HG02870 (cell line): ENCODE results near the gene QSOX2.

ENCODE experiments used
- ATAC-seq: cut with Tn5 transposase; IDR thresholded peaks from one replicate; pipeline ENCODE4 v1.9.1; 2021; ENCODE audit warnings: mild to moderate bottlenecking, moderate library complexity; ENCODE audit not compliant: unreplicated experiment

QSOX2 gene

DNA sequence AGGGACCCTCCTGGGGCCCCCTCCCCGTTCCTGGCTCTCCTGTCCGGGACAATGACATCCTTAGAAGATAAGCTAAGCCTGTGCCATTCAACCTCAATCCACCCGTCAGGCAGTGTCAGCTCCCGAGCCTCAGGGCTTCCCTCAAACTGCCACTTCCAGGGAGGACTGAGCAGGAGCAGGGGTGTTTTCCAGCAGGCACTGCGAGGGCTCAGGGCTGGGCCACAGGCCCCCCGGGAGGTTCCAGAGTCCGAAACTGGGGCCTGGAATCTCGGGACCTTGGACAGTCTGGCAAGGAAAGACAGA, 66.9 kb downstream of the QSOX2 start:
- no peak for ATAC-seq

DNA sequence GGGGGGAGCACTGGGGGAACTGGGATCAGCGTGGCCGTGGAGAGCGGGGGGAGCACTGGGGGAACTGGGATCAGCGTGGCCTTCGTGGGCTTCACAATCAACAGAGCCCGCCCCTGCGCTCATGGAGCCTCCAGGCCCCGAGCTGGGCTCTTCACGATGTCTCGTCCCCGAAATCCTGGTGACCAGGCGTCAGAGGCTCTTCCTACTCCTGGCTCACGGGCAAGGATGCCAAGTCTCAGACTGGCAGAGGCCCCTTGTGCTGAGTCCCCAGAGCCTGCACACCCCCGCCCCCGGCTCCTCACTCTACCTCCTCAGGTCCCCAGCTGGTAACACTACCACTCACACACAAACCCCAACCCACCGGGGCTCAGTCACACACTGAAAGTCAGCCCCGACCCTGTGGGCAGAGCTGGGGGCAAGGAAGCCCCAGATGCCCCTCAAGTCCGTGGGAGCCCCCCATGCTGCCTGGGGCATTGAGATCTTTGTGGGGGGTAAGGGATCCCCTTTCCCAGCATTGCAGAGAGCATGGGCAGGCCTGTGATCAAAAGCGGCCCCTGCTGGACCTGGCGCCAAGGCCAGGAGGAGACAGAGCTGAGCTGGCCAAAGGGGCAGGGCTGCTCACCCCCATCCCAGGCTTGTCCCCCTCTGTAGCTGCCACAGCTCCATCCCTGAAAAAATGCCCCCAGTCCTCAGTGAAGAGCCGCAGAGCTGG, 67.4 kb downstream of the QSOX2 start:
- no peak for ATAC-seq

- ATAC-seq: no peak
Observed at GRCh38 chr9:136177224-136177623, 68.4 kb downstream of the QSOX2 start.

DNA sequence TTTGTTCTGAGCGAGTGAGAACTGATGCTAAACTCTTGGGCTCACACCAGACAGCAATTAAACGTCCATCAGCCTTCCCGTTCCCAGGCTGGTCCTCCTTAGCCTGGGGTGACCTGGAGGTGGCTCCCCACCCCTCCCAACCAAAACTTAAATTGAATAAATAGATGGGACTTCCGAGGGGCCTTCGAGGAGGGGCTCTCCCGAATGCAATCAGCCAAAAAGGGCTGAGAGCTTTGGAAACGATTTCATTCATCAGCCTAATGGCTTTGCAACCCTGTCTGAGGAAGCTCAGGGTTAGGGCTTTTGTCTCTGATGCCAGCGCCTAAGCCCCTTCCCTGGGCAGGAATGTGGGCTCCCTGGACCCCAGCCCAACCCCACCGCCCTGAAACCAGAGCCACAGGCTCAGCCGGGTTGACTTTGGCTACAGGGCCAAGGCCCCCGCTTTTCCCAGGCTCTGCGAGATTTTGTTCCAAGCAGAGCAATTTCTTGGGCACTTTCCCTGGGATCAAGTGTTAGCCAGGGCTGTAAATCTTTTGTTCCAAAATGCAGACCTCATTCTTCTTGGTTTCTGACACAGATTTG, 69.9 kb downstream of the QSOX2 start:
- ATAC-seq: no peak

DNA sequence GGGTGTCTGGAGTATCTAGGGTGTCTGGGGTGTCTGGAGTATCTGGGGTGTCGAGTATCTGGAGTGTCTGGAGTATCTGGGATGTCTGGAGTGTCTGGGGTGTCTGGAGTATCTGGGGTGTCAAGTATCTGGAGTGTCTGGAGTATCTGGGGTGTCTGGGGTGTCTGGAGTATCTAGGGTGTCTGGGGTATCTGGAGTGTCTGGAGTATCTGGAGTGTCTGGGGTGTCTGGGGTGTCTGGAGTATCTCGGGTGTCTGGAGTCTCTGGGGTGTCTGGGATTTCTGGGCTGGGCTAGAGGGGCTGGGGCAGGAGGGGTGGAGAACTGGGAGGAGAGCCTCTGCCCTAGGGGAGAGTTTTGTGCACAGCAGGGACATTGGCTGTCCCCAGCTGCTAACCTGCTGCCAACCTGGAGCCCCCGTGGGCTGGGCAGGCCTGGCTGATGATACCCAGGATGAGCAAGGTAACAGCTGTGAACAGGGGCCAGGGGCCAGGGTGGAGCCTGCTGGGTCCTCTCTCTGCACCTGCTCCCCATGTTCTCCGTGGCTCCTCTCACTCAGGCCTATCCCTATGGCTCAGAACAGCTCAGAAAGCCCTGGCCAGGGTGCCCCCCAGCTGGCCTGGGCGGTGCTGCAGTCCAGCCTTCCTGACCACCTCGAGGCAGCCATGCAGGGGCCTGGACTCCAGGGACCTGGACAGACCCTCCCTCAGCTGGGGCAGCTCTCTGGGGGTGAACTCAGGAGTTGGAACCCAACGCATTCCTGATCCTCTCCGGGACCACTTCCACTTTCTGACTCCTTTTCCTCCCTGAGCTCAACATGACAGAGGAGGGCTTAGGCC, 70.6 kb downstream of the QSOX2 start:
- ATAC-seq: no peak

DNA sequence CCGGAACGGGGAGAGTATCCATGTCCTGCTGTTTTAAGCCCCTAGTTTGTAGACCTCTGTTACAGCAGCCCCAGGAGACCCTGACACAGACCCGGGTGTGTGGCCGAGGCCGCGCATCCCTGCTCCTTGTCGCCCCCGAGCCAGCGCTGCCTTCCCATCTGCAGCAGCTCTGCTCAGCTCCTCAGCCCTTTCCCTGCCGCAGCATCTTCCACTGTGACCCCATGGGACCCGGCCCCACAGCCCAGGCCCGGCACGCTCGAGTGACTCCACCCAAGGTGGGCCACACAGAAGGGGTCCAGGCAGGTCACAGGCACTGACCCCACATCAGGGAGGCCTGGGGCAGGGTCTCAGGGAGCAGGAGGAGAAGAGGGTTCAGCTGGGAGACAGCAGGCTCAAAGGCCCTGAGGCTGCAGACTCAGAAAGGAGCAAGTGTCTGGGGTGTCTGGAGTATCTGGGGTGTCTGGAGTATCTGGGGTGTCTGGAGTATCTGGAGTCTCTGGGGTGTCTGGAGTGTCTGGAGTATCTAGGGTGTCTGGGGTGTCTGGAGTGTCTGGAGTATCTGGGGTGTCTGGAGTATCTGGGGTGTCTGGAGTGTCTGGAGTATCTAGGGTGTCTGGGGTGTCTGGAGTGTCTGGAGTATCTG, 71.8 kb downstream of the QSOX2 start:
- no peak for ATAC-seq

- ATAC-seq: no peak
Observed at GRCh38 chr9:136172412-136173079, 73.1 kb downstream of the QSOX2 start.

- no peak for ATAC-seq
Observed at GRCh38 chr9:136171801-136172411, 73.7 kb downstream of the QSOX2 start.

- ATAC-seq: no peak
Observed at GRCh38 chr9:136171009-136171800, 74.4 kb downstream of the QSOX2 start.

- no peak for ATAC-seq
Observed at GRCh38 chr9:136170006-136170901, 75.4 kb downstream of the QSOX2 start.

- no peak for ATAC-seq
Observed at GRCh38 chr9:136169495-136169894, 76.1 kb downstream of the QSOX2 start.

DNA sequence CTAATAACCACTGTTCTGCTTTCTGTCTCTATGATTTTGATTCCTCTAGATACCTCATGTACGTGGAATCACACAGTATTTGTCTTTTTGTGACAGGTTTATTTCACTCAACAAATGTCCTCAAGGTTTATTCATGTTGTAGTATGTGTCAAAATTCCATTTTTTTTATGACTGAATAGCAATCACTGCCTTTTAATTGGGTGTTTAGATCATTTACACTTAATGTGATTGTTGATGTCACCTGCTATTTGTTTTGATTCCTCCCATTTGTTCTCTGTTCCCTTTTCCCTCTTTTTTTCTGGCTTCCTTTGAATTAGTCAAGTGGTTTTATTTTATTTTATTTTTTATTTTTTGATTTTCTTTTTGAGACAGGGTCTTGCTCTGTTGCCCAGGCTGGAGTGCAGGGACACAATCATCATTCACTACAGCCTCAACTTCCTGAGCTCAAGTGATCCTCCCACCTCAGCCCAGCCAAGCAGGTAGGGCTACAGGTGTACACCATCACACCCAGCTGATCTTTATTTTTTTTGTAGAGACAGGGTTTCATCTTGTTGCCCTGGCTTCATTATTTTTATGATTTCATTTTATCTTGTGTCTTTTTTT, 82.3 kb downstream of the QSOX2 start:
- no peak for ATAC-seq

DNA sequence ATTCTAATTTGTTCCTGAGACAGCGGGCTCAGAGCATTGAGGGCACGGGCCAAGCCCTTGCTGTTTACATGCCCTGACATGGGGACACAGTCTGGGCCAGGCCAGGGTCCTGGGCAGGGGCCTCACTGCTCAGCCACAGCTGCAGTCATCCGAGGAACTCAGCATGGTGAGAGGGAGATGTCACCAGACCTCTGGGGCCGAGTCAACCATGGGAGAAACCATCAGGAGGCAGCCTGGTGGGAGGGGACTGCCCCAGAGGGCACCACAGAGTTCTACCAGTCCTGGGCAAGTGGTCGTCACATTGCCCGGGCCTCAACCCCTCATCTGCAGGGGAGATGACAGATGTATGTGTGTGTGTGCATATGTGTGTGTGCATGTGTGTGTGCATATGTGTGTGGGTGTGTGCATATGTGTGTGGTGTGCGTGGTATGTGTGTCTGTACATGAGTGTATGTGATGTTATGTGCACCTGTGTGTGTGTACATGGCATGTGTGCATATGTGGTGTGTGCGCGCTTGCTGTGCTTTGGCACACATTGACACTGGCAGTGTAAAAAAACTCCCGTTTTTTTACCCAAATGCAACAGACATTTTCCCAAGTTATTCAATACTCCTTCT, 84.5 kb downstream of the QSOX2 start:
- ATAC-seq: no peak

GRCh38 chr9:136160381-136160841, 85.2 kb downstream of the QSOX2 start:
- ATAC-seq: no peak

GRCh38 chr9:136159851-136160250, 85.8 kb downstream of the QSOX2 start:
- ATAC-seq: no peak

GRCh38 chr9:136157477-136158265, 87.9 kb downstream of the QSOX2 start:
- no peak for ATAC-seq
